WTC11 (cell line): ENCODE data around the gene FMO4.

Source experiments
- CREB1 ChIP-seq: sonication (generic); formaldehyde crosslinking; IDR thresholded peaks from 2 replicates; pipeline ENCODE4 v1.8.0; 2023; ENCODE audit warnings: mild to moderate bottlenecking, missing genetic modification reagents
- ESRRA ChIP-seq: sonication (generic); formaldehyde crosslinking; IDR thresholded peaks from 2 replicates; pipeline ENCODE4 v1.8.1; 2022; ENCODE audit warnings: mild to moderate bottlenecking, missing genetic modification reagents, borderline replicate concordance
- ETV6 ChIP-seq: sonication (generic); formaldehyde crosslinking; IDR thresholded peaks from 2 replicates; pipeline ENCODE4 v1.8.1; 2022; ENCODE audit warnings: mild to moderate bottlenecking, missing genetic modification reagents
- FOXJ3 ChIP-seq: sonication (generic); formaldehyde crosslinking; IDR thresholded peaks from 2 replicates; pipeline ENCODE4 v1.9.0; 2021; ENCODE audit warnings: missing genetic modification reagents, mild to moderate bottlenecking, borderline replicate concordance
- FOXK1 ChIP-seq: sonication (generic); formaldehyde crosslinking; IDR thresholded peaks from 2 replicates; pipeline ENCODE4 v1.8.0; 2022; ENCODE audit warnings: mild to moderate bottlenecking, moderate library complexity, missing genetic modification reagents
- FOXP1 ChIP-seq: sonication (generic); formaldehyde crosslinking; IDR thresholded peaks from 2 replicates; pipeline ENCODE4 v1.8.0; 2022; ENCODE audit warnings: missing genetic modification reagents, mild to moderate bottlenecking, moderate library complexity, borderline replicate concordance
- GABPB1 ChIP-seq: sonication (generic); formaldehyde crosslinking; IDR thresholded peaks from 2 replicates; pipeline ENCODE4 v1.8.1; 2023; ENCODE audit warnings: mild to moderate bottlenecking, missing genetic modification reagents
- ZBTB21 ChIP-seq: sonication (generic); formaldehyde crosslinking; IDR thresholded peaks from 2 replicates; pipeline ENCODE4 v1.8.1; 2023; ENCODE audit warnings: mild to moderate bottlenecking, missing genetic modification reagents, borderline replicate concordance
- ZNF121 ChIP-seq: sonication (generic); formaldehyde crosslinking; IDR thresholded peaks from 2 replicates; pipeline ENCODE4 v1.8.0; 2023; ENCODE audit warnings: missing genetic modification reagents
- TF ChIP-seq, protein P1 (sequence below): fragments of 200-600 bp; IDR thresholded peaks from 2 replicates; pipeline ENCODE4 v1.8.0; 2022; ENCODE audit warnings: antibody characterized with exemption

DNA sequence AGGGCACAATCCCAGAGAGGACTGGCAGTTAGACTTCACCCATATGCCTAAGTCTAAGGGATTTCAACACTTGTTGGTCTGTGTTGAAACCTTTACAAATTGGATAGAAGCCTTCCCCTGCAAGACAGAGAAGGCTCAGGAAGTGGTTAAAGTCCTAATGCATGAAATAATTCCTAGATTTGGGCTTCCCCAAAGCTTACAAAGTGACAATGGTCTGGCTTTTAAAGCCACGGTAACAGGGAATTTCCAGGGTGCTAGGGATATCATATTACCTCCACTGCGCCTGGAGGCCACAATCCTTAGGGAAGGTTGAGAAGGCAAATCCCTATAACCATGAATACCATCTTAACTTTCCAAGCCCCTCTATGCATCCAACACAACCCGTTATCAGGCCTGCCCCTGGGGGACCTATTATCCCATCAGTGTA, 3.3 kb upstream of the FMO4 start:
- TF ChIP-seq, protein P1, sequence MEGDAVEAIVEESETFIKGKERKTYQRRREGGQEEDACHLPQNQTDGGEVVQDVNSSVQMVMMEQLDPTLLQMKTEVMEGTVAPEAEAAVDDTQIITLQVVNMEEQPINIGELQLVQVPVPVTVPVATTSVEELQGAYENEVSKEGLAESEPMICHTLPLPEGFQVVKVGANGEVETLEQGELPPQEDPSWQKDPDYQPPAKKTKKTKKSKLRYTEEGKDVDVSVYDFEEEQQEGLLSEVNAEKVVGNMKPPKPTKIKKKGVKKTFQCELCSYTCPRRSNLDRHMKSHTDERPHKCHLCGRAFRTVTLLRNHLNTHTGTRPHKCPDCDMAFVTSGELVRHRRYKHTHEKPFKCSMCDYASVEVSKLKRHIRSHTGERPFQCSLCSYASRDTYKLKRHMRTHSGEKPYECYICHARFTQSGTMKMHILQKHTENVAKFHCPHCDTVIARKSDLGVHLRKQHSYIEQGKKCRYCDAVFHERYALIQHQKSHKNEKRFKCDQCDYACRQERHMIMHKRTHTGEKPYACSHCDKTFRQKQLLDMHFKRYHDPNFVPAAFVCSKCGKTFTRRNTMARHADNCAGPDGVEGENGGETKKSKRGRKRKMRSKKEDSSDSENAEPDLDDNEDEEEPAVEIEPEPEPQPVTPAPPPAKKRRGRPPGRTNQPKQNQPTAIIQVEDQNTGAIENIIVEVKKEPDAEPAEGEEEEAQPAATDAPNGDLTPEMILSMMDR: no peak
- TF ChIP-seq ZNF121 (CRISPR knock-in tag) (no peak), FOXP1 (CRISPR knock-in tag) (no peak), ESRRA (CRISPR knock-in tag) (no peak), FOXK1 (CRISPR knock-in tag) (no peak), ETV6 (CRISPR knock-in tag) (no peak), CREB1 (no peak), GABPB1 (CRISPR knock-in tag) (no peak), FOXJ3 (CRISPR knock-in tag) (no peak), ZBTB21 (no peak)
